CD4-positive, alpha-beta T cell treated with Interleukin-17A for 4 hours (primary cell): ENCODE data around the gene PPTC7.
A peak's percentile ranks its signal among the peaks of the same experiment; 100 is the strongest.
"Not testable (repeated sequence)": the region's sequence is repeated elsewhere in the genome, so short reads cannot be mapped to it uniquely, and the experiment has no call there.

Source experiments
- DNase-seq: peaks from one replicate; pipeline ENCODE4 v3.0.0-alpha.2; 2020; ENCODE audit warnings: mixed read lengths

The PPTC7 gene

DNA sequence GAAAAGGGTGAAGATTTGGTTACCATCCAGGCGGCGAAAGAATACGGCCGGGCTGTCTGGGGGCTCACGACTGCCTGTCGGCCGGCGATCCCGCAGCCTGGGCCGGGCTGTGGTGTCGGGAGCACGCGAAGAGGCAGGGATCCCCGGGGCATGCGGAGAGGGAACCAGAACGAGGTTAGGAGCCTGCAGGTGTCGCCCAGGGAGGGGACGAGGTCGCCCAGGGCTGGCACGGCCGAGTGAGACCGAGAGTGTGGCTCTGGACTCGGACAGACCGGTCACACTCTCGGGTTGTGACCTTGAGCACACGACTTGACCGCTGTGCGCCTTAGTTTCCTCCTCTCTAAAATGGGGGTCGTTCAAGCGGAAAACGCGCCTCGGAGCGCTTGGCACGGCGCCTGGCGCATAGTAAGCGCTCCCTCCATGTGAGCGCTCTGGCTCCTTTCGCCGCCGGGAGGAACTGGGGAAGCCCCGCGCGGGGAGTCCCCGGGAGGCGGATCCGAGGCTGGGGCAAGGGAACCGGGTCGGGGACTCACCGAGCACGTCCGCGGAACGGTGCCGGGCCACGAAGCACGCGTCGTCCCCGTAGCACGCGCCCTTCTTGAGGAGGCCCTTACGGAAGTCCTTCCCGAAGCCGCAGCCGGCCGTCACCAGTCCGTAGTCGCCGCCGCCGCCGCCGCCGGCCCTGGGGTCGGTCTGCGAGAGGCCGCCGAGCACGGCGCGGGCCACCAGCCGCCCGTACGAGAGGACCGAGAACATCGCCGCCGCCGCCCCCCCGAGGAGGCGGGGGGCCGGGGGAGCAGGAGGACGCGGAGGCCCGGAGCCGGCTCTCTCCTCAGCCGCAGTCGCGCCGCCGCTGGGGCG is 612 bp downstream of the PPTC7 start:
- DNase-seq: peak; percentile 75

DNA sequence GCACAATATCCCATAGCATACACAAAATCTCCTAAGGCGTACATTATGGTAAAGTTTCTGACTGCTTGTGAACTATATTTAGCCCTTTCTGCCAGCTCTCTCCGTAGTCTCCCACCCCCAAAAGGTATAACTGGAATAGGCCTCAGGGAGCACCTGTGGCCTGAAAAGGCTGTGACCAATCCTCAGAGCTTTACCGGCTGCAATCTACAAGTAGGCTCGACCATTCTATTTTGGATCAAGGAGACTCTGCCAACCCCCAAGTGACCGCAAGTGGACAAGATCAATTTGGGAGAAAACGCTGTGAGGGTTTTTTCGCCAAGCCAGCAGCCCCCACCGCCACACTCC is 1.2 kb downstream of the PPTC7 start:
- no peak for DNase-seq

DNA sequence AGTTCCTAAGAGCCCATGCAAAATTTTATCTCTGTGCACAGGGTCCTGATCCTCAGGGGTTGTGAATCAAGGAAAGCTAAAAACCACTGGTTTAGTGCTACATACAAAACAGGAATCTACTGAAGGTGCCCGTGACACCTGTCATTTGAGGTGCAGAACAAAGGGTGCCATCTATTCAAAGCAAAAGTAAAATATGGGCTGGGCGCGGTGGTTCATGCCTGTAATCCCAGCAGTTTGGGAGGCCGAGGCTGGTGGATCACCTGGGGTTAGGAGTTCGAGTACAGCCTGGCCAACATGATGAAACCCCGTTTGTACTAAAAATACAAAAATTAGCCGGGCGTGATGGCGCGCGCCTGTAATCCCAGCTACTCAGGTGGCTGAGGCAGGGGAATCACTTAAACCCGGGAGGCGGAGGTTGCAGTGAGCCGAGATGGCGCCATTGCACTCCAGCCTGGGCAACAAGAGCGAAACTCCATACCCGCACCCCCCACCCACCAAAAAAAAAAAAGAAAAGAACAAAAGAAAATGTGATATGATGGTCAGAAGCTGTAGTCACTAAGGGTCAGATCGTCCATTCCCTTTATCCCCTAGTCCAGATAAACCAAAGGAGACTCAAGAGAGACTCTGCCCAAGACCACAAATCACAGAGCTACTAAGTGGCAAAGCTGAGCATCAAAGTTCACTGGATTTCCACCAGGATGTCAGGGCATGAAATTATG is 3.4 kb downstream of the PPTC7 start:
- DNase-seq: peak; percentile 31

DNA sequence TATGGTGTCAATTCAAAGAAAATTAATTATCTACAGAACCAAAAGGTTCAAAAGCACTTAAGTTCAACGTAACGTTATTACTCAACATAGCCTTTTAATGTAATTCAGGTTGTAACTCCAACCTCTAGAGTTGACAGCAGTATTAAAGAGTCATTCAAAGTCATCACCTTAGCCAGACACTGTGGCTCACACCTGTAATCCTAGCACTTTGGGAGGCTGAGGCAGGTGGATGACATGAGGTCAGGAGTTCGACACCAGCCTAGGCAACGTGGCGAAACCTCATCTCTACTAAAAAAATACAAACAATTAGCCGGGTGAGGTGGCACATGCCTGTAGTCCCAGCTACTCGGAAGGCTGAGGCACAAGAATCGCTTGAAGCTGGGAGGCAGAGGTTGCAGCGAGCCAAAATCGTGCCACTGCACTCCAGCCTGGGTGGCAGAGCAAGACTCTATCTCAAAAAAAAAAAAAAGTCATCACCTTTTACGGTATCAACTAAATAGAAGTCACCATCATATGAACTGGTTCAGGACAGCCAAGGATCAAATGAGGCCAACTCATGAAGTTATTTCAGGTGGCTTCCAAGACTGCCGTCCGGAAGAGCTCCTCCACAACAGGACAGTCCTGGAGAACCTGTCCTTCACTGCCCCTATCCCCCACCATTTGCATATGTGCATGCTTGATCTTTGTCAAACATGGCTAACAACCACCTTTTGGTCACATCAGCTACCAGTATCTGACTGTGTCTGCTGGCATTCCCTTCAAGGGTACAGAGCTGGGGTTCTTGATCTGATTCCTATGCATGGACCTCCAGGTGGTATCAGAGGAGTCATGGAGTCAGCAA is 4.2 kb downstream of the PPTC7 start:
- peak; percentile 41 for DNase-seq

DNA sequence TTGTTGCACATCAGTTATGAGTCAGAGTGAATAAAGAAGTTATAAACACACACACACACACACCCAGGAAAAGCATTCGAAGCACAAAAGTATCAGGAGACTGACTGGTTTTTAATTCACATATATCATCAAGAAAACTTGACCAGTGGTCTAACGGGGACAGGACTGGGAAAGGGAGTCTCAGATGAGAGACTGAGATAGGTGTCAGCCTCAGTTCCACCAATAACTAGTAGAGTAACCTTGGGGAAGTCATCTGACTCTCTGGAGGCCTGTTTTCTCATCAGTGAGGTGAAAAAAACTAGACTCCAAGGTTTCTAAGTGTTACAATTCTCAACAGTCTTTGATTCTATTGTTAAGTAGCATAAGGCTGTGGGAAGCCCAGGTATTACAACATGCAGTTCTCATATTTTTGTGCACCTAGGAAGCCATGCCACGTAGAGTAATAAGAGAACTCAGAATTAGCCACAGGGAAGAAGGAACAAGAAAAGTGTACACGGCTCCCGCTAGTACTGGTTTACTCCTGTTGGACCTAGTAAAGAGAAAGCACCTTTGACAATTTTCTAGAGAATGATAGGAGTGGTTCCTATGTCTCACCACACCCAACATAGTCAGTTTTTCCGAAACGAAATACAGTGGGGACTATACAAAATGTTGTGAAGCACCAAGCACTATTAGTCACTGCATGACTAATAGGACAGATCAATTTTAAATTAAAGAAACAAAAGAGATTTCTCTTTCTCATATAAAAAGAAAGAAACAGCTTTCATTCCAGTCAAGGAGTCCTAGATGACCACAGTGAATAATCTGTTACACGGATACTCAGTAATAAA is 5.0 kb downstream of the PPTC7 start:
- DNase-seq: peak; percentile 41

DNA sequence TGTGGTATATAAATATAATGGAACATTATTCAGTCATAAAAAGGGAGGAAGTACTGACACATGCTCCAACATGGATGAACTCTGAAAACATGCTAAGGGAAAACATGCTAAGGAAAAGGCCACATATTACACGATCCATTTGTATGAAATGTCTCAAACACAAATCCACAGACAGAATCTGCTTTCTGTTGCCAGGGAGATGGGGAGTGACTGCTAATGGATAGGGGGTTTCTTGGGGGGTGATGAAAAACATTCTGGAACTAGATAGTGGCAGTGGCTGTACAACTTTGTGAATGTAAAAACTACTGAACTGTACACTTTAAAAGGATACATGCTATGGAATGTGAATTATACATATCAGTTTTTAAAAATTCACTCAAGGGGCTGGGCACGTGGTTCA is 6.6 kb downstream of the PPTC7 start:
- no peak for DNase-seq

DNA sequence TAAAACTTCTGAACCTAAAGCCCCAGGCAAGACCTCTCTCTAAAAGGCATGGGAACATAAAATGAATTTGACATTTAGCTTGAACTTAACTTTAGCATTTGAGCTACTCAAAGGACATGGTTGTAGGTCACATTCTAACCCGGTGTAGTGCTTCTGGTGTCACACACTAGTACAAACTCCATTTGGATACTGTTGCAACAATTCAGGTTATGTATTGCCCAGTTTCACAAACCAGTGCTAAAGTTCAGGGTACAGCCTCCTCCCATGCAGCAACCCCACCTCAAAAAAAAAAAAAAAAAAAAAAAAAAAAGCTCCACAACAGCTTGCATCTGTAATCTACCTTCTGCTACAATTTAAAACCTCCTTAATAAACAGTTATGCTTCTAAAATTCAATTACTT is 7.8 kb downstream of the PPTC7 start:
- DNase-seq: no peak

DNA sequence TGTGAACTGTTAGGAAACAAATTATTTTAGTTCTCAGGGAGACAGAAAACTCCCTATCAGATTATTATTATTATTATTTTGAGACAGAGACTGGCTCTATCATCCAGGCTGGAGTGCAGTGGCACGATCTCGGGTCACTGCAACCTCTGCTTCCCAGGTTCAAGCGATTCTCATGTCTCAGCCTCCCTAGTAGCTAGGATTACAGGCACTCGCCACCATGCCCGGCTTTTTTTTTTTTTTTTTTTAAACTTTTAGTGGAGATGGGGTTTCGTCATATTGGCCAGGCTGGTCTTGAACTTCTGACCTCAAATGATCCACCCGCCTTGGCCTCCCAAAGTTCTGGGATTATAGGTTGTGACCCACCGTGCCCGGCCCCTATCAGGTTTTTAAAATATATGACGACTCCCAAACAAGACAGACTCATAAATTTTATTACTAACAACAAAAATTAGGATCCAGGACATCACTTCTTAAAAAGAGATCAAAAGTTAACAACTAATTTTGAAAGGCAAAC is 8.3 kb downstream of the PPTC7 start:
- not testable (repeated sequence) for DNase-seq

DNA sequence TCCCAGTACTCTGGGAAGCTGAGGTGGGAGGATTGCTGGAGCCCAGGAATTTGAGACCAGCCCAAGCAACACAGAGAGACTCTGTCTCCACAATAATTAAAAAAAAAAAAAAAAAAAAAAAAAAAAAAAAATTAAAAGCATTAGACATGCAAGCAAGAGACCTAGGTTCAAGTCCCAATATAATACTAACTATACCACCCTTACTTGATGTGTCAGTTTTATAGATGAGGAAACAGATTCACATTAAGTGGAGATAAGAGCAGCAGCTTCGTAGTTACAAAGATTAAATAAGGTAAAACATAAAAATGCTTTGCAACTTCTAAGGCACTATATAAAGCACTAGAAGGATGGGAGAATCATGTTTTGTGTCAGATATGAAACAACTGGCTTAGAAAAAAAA is 9.1 kb downstream of the PPTC7 start:
- no peak for DNase-seq

DNA sequence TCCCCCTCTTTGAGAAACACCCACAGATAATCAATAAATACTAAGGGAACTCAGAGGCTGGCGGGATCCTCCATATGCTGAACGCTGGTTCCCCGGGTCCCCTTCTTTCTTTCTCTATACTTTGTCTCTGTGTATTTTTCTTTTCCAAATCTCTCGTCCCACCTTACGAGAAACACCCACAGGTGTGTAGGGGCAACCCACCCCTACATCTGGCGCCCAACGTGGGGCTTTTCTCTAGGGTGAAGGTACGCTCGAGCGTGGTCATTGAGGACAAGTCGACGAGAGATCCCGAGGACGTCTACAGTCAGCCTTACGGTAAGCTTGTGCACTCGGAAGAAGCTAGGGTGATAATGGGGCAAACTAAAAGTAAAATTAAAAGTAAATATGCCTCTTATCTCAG is 12.3 kb downstream of the PPTC7 start:
- DNase-seq: not testable (repeated sequence)

DNA sequence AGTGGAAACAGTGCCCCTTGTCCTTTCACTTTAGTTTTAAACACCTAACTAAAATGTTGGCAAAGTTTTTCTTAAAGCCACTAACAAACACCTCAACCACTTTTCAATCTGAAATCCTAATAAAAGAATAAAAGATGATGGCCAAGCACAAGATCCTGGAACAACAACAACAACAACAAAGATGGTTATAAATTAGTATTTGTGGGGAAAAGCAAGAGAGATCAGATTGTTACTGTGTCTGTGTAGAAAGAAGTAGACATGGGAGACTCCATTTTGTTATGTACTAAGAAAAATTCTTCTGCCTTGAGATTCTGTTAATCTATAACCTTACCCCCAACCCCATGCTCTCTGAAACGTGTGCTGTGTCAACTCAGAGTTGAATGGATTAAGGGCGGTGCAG is 13.3 kb downstream of the PPTC7 start:
- DNase-seq: not testable (repeated sequence)

DNA sequence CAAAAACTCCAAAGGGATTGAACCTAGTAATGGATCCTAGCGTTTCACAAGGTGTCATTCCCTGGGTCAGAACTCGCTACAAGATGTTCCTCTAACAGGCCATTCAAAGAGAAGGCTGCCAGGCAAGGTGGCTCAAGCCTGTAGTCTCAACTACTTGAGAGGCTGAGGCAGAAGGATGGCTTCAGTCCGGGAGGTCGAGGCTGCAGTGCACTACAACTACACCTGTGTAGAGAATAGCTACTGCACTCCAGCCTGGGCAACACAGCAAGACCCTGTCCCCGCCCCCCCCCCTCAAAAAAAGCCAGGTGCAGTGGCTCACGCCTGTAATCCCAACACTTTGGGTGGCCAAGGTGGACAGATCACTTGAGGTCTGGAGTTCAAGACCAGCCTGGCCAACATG is 14.4 kb downstream of the PPTC7 start:
- no peak for DNase-seq

DNA sequence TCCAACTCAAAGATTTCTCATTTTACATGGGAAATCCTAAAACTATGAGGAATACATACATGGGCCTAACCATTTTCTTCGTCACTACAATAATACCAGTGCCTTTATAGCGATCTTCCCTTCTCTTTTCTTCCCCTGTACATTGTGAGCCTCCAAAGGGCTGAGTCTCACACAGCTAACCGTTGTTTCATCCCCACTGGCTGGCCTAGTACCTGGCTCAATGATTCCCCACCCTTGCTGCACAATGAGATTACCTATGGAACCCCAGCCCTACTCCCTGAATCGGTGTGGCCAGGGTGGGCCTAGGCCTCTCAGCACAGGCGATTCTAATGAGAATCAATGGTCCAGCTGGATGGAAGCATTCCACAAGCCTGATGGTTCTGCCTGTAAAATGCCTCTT is 16.1 kb downstream of the PPTC7 start:
- DNase-seq: no peak

DNA sequence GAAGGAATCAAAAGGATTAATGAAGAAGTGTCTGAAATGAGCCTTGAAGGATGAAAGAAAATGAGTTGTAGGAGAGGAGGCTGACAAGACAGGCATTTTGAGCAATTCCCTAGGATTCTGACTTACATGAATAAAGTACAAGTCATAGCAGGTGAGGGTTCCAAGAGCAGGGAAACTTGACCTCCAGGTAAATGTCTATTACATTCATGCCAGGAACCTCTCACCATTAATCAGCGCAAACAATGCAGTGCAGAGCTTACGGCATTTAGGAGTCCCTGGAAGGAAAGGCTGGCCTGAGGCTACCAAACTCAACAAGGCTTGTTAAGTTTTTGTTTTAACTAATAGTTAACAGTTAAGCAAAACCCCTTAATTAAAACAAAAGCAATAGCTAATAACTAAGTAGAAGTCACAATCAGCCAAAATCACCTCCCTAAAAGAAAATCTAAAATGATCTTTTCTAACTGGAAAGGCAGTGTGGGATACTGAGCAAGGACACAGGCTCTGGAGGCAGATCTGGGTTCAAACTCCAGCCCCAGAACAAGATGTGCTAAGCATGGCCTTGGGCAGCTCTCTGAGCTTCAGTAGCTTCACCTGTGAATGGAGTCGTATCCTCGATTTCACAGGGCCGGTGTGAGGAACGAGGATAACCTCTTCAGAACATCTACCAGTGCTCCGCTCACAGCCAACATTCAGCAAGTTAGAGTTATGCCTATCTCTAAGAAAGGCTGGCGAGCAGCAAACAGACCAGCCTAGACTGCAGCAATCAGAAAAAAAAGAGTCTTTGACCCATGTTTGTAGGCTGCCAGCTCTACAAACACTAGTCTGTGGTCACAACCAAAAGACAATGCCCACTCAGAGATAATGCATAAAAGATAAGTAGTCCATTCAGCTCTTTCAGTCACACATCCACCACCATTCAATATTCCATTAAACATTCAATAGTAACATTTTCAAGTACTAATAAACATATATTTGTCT is 16.9 kb downstream of the PPTC7 start:
- DNase-seq: no peak

DNA sequence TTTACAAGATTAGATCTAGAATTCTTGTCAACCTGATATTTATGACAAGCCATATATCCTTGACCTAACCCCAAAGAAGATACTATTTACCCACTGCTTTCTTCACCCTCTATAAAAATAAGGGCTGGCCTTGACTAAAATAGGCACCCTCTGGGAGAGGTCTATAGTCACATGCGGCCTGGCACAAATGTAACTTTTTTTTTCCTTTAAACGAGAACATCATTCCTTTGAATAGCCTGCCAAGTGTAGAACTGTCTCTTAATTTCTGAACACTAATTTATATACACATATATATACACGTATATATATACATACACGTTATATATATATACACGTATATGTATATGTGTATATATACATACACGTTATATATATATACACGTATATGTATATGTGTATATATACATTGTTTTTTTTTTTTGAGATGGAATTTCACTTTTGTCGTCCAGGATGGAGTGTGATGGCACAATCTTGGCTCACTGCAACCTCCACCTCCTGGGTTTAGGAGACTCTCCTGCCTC is 18.6 kb downstream of the PPTC7 start:
- no peak for DNase-seq

DNA sequence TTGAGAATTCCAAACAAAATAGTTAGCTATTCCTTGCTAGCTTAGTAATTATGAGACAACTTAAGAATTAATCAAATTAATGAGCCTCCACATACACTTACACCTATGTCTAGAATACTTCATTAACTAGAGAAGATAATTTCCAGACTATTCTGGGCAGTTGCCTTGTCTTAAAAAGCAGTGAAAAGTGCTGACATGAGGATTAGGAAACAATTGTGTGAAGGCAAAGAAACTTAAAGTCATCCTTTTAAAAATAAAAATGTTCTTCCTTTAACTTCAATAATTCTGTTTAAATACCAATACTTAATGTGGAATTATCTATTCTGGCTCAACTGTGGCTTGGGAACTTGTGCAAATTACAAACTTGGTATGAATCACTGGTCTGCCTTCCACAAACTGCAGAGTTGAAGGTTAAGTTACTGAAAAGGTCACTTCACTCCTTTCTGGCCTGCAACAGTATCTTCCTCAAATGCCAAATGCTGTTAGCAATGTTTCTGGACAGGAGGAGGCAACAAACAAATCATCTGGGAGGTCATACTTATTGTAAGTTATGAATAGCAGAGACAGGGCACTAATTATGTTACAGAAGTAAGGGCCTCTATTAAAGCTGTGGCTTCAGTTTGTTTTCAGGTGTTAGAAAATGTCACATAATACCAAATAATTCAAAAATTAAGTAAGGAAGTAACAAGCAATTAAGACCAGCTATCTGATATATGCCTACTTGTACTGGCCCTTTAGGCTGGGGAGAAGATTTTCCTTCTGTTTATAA is 19.2 kb downstream of the PPTC7 start:
- DNase-seq: no peak

DNA sequence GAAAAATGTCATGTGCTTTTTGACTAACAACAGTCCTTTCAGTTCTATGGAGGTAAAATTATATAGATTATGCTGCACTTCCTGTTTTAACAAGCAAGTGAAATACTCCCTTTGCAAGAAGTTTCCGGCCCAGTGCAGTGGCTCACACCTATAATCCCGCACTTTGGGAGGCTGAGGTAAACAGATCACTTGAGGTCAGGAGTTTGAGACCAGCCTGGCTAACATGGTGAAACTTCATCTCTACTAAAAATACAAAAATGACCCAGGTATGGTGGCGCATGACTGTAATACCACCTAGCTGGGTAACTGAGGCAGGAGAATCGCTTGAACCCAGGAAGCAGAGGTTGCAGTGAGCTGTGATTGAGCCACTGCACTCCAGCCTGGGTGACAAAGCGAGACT is 20.7 kb downstream of the PPTC7 start:
- DNase-seq: peak; percentile 62

DNA sequence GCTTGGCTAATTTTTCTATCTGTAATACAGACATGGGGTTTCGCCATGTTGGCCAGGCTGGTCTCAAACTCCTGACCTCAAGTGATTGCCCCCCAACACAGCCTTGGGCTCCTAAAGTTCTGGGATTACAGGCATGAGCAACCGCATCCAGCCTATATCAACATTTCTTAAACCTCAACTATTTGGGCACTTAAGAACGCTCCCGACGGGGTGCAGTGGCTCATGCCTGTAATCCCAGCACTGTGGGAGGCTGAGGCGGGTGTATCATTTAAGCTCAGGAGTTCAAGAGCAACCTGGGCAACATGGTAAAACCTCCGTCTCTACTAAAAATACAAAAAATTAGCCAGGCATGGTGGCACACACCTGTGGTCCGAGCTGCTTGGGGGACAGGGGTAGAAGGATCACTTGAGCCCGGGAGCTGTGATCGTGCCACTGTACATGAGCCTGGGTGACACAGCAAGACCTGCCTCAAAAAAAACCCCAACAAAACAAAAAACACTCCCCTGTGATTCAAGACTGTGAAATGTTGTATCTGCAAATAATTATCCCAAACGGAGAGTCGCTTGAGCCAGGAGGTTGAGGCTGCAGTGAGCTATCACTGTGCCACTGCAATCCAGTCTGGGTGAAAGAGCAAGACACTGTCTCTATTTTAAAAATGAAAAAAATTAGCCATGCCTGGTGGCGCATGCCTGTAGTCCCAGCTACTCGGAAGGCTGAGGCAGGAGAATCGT is 21.5 kb downstream of the PPTC7 start:
- DNase-seq: no peak

DNA sequence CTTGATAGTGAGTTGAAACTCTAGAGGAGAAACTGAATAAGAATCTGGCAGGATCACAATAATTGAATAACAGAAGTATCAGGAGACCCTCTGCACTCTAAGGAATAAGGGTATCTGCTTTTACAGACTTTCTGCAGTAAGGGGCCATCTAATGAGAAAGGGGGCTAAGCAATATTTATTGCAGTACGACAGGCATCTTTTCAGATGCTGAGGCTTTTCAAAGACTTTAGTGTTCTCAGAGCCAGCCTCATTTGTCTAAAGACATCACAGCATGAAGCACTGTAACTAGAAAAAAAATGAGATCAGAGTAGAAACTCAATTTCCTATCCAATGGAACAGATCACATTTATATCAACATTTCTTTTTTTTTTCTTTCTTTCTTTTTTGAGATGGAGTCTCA is 22.2 kb downstream of the PPTC7 start:
- no peak for DNase-seq
